Activated naive CD4-positive, alpha-beta T cell treated with Interleukin-2 at 50 U/mL for 16 hours (primary cell): Measurements from ENCODE around the gene ZCCHC17.
A peak's percentile ranks its signal among the peaks of the same experiment; 100 is the strongest.
"Not testable (repeated sequence)": the region's sequence is repeated elsewhere in the genome, so short reads cannot be mapped to it uniquely, and the experiment has no call there.

Experiments used
- DNase-seq: peaks from one replicate; pipeline ENCODE4 v3.0.0-alpha.2; 2020

The ZCCHC17 gene

GRCh38 chr1:31296486-31297276 is at the start of gene ZCCHC17, which contains the start of gene SNRNP40:
Gene ZCCHC17 (plus strand): TSS chr1:31297032. CDS start chr1:31310099, 13,067 bp downstream.
Gene SNRNP40 (minus strand): TSS chr1:31296788. CDS start chr1:31296751, 37 bp downstream.
- peak; percentile 94 for DNase-seq

GRCh38 chr1:31248276-31248675 is 48.6 kb upstream of the ZCCHC17 start:
- no peak for DNase-seq

GRCh38 chr1:31249854-31250253 is 47.0 kb upstream of the ZCCHC17 start:
- DNase-seq: no peak

GRCh38 chr1:31257213-31257612 is 39.6 kb upstream of the ZCCHC17 start:
- no peak for DNase-seq

GRCh38 chr1:31258581-31258980 is 38.3 kb upstream of the ZCCHC17 start:
- no peak for DNase-seq

- DNase-seq: no peak
Observed at GRCh38 chr1:31259746-31260145, 37.1 kb upstream of the ZCCHC17 start.

- no peak for DNase-seq
Observed at GRCh38 chr1:31261916-31262315, 34.9 kb upstream of the ZCCHC17 start.

- not testable (repeated sequence) for DNase-seq
Observed at GRCh38 chr1:31262393-31262792, 34.4 kb upstream of the ZCCHC17 start.

- no peak for DNase-seq
Observed at GRCh38 chr1:31263408-31263807, 33.4 kb upstream of the ZCCHC17 start.

- no peak for DNase-seq
Observed at GRCh38 chr1:31264790-31265386, 31.9 kb upstream of the ZCCHC17 start.

- no peak for DNase-seq
Observed at GRCh38 chr1:31266547-31266946, 30.3 kb upstream of the ZCCHC17 start.

GRCh38 chr1:31272369-31272768 is 24.5 kb upstream of the ZCCHC17 start:
- DNase-seq: no peak

- DNase-seq: no peak
Observed at GRCh38 chr1:31273619-31274018, 23.2 kb upstream of the ZCCHC17 start.

GRCh38 chr1:31282426-31282825 is 14.4 kb upstream of the ZCCHC17 start:
- DNase-seq: not testable (repeated sequence)

GRCh38 chr1:31287791-31288190 is 9.0 kb upstream of the ZCCHC17 start:
- not testable (repeated sequence) for DNase-seq

GRCh38 chr1:31289021-31289420 is 7.8 kb upstream of the ZCCHC17 start:
- no peak for DNase-seq

- no peak for DNase-seq
Observed at GRCh38 chr1:31295874-31296485, 852 bp upstream of the ZCCHC17 start.

- DNase-seq: peak; percentile 4
Observed at GRCh38 chr1:31297277-31298247, 730 bp downstream of the ZCCHC17 start.

- no peak for DNase-seq
Observed at GRCh38 chr1:31299365-31299764, 2.5 kb downstream of the ZCCHC17 start.

- no peak for DNase-seq
Observed at GRCh38 chr1:31300193-31300592, 3.4 kb downstream of the ZCCHC17 start.

- DNase-seq: no peak
Observed at GRCh38 chr1:31302709-31303441, 6.0 kb downstream of the ZCCHC17 start.

- no peak for DNase-seq
Observed at GRCh38 chr1:31306278-31306677, 9.4 kb downstream of the ZCCHC17 start.
